ENCODE results near the gene ARSA.

ARSA gene

DNA sequence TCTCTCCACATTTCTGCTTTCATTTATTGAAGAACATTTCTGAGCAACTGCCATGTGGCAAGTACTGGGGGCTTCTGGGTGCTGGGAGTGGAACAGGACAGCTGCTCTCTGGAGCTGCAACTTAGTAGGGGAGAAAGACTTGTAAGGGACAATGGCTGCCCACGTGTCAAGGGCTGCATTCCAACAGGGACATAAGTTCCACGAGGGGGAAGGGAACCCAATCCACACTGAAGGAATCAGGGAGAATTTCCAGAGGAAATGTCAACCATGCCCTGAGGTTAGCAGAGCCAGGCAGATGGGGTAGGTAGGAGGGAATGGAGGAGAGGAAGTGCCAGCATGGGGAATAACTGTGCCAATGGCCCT is 25.6 kb downstream of the ARSA start:
- no peak for DNase-seq

DNA sequence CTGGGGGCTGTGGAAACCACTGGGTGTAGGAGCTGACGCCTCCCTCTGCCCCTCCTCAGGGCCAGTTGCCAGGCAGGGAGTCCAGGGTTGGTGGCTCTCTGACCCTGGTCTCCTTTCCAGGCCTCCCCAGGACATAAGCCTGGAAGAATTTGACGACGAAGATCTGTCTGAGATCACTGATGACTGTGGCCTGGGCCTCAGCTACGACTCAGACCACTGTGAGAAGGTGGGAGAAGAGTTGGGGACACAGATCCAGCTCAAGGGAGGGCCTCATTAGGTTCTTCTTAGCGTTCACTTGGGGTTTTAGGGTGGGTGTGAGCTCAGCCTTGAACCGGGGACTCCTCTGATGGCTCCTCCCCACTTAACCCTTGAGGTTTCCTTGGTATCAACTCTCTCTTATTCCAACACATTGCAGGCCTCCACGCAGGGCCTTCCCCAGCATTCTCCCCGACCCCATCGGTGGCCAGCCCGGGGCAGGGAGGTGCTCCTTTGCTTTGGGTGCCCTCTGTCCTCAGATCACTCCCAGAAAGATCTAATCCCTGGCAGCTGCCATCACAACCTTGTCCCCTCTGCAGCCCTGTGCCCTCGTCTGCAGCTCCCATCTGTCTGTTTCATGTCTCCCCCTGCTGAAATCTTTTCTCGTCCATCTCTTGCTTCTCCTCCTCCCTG is 26.1 kb downstream of the ARSA start:
- DNase-seq = no peak

DNA sequence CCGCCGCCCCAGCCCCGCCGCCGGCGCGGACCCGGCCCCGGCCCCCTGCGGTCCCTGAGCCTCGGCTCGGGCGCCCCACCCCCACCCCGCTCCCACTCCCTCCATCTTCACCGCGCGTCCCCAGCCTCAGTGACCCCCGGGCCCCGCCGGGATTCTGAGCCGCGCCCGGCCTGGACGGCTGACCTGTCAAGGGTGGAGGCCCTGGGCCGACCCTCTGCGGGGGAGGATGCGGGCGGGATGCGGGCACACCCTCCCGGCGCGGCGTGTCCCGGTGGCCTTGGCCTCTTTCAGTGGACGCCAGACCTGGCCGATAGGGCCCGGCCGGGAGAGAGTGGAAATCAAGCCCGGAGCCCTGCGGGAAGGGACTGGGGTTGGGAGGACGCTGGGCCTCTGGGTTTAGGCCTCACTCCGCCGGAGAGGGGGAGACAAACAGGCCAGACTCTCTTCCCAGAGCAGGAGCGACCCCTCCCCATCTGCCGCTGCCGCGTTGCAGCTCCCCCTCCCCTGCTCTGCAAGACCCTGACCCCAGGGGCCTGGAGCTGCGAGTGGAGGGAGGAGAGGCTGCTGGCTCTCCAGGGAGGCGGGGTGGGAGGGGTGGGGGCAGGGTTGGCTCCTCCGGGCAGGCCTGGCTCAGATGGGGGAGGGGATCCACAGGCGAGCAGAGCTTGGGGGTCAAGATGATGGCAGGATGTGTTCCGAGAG is 26.8 kb downstream of the ARSA start:
- DNase-seq = no peak

DNA sequence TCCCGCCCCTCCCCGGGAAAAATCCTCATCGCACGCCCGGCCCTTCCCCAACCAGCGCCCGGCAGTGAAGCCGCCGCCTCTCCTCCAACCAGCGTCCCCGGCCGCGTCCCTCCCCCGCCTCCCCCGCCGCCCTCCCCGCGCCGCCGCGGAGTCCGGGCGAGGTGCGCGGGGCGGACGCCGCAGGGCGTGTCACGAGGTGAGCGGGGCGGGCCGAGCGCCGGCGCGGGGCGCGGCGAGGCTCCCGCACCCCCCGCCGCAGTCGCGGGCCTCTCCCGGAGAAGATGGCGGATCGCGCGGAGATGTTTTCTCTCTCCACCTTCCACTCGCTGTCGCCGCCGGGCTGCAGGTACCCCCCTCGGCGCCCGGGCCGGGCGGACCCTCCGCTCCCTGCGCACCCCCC is 27.4 kb downstream of the ARSA start, which contains the start of gene MAPK8IP2:
MAPK8IP2 (plus strand) TSS at position 256 of the 400 bp plus-strand sequence; CDS start at position 282, 26 bp downstream.
- no peak for DNase-seq

DNA sequence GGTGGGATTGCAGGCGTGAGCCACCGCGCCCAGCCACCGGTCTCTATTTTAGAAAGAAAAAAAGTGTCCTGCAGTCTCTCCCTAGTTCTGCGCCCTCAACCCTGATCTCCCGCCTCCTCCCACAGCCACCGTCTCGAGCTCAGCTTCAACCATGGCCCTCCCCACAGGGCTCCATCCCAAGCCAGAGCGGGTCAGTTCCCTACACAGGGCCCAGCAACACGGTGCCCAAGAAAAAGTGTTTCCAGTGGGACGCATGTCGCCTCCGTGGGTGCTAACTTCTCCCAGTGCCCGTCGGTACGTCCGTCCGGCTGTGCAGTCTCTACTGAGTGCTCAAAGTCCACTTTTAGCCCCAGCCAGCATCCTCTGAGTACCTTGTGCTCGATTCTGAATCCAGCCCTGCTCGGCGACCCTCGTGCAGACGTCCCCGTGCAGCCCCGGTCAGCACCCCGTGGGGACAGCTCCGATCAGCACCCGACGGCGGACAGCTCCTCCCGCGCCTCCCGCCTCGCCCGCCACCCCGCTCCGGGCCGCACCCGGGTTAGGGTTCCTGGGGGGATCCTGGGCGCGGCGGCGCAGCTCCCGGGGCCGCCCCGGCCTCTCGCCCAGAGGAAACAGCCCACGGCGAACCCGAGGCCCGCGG is 28.0 kb downstream of the ARSA start:
- peak in 1 of 2 experiments; percentile 60 for DNase-seq

DNA sequence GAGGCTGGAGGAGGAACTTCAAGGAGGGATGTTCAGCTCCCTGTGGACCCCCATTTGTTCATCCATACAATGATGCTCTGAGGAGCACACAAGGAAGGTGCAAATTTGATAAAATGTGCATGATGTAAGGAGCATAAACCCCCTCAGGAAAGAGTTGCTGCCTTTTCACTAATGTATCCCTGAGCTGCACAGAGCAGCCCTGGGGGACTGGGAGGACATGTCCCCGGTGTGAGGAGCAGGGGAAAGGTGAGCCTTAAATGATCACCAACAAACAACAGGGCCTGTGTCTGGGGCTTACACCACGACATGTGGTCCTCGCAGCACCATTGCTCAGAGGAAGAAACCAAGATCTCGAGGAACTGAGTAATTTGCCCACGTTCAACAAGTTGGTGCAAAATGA is 30.9 kb downstream of the ARSA start:
- DNase-seq = no peak

DNA sequence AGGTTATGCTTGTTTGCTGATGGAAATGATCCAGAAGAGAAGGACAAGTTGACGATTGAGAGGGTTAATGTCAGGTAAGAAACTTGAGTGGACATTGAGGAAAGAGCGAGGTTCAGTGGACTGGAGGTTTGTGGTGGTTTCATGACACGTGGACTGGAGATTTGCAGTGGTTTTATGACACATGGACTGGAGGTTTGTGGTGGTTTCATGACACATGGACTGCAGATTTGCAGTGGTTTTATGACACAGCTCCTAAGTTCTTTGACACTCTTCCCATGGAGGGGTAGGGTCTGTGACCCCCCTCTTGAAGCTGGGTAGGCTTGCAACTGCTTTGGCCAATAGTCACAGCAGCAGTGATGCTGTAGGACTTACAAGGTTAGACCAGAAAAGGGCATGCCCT is 32.8 kb downstream of the ARSA start:
- no peak for DNase-seq

DNA sequence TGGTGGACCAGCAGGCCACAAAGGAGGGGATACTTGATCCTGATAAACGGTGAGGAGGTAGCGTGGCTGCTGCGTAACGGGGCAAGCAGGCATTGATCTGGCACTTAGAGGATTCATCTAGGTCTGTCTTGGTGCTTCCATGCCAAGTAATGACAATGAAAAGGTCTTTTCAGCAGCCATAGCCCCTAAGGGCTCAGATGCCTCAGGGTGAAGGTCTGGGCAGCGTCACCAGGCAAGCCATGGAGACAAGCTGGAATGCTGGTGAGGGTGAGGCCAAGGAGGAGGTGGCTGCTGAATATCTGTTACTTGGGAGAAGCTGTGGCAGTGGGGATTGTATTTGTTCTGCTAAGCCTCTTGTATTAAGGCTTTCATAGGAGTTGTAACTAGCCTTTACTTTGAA is 40.5 kb downstream of the ARSA start:
- no peak for DNase-seq

DNA sequence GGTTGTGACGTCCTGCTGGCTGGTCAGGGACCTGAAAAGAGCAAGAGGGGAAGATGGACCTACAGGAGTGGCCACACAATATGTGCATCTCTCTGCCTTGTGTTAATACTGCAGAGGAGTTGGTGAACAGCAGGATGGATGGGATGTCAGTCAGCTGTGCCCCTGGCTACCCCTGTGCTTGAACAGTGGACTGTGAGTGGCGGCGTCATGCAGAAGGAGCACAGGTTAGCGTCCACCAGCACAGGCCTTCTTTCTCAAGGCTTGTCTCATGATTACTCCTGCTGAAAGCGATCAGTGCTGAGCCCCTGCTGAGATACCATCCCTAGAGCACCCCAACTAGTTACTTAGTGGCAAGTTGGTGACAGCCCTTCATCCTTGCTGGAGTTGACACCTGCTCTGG is 41.5 kb downstream of the ARSA start:
- DNase-seq = no peak

DNA sequence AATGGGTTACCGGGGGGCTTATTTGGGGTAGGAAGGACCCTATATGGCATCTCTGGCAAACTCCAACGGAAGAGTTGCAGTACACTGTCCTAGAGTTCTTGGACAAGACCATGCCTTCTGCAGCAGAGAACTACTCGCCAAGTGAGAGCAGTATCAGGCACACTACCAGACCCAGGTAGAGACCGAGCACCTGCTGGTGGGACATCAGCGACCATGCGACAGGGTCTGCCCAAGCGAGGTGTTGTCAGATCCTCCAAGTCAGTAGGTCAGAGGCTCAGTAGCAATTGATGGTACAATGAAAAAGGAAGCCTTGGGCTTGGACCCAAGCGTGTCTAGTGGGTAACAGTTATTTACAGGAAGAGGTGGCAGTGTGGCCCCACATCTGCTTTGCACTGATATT is 42.2 kb downstream of the ARSA start:
- DNase-seq = no peak

DNA sequence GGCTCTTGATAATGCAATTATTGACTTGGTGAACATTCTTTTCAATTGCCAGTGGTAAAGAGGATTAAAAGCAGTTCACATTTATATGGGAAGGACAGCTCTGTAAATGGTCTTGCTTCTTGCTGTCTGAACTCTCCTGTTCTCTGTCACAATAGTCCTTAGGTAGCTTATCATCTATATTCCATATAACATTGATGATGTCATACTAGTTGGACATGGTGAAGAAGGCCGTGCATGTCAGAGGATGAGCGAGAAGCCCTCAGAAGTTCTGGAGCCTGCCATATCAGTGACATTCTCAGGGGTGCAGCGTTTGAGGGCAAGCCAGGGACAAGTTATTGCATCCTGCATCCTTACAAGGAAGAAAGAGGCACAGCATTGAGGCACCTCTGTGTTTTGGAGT is 42.7 kb downstream of the ARSA start:
- no peak for DNase-seq

DNA sequence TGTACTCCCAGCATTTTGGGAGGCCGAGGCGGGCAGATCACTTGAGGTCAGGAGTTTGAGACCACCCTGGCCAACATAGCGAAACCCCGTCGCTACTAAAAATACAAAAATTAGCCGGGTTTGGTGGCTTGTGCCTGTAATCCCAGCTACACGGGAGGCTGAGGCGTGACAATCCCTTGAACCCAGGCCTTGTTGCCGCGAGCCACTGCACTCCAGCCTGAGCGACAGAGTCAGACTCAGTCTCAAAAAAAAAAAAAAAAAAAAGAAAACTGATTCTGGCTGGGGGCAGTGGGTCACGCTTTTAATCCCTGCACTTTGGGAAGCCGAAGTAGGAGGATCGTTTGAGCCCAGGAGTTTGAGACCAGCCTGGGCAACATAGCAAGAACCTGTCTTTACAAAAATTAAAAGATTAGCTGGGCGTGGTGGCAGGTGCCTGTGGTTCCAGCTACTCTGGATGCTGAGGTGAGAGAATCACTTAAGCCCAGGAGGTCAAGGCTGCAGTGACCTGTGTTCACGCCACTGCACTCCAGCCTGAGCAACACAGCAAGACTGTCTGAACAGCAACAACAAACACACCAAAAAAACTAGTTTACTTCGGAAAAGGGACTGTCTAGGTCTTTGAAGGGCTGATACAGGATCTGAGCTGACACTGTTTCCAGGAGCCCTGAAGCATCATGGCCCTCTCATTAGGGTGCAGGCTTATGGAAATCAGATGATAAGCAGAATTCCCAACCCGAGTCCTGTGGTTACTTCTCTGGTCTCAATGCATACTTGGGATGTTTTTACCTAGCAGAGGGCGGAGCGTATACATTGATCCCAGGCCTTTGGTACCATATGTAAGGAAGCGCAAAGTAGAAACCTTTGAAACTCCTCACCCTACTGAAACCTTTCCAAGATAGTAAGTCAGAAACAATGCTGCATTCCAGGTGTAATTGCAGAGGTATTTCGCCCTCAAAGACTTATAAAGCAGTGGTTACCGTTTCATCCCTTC is 43.6 kb downstream of the ARSA start:
- no peak for DNase-seq

DNA sequence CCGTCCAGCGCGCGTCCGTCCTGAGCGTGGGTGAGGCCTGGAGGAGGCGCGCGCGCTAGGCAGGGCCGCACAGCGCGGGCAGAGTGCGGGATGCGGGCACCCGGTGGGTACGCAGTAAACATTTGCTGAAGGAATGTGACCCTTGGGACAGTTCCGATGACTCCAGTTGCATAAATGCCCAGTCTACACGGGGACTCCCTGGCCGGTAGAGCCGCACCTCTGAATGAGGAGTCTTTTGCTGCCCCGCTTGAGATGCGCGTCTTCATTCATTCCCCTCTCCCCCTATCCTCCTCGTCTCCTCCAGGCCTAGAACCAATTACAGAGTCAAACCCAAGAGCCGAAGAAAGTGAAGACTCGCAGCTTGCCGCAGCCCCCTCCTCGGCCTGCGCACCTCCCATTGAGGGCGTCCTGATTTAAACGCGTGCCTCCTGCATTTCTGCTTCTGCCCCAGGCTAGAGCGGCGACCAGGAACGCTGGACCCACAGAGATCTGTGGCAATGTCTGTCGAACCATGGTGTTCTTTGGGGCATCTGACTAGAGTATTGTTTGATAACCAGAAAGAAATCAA is 44.6 kb downstream of the ARSA start:
- DNase-seq = no peak

DNA sequence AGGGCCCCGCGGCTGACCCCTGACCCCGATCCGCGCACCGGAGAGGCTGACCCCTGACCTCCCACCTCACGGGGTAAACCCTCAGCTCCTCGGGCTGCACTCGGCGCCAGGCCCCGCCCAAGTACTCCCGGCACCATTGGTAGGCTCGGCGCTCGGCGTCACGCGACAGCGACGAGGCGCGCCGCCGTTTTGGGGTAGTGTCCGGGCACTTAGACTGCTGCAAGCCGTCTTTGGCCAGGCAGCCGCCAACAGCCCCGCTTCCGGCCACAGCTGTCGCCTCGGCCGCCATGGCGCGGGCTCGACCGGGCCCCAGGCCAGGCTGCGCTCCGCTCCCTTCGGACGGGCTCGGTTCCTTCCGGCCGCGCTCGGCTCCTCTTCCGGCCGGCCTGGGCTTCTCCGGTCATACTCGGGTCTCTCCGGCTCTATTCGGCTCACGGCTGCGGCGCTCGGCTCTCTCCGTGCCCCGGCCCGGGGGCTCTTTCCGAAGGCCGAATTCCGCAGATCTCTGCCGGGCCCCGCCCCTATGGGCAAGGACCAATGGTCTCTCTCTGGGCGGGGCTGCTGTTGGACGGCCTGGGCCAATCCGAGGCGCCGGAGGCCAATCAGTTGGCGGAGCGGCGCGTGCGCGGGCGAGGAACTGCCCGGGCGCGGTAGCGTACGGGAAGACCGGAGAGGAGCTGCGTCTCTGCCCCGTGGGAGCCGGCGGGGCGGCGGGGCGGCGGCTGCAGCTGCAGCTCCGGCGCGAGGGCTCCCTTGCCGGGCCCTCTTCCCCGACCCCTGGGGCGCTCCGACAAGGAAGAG is 45.3 kb downstream of the ARSA start, which contains the start of gene CHKB:
CHKB (minus strand) TSS at position 357 of the 801 bp plus-strand sequence; CDS start at position 289, 68 bp downstream.
- DNase-seq = peak; percentile 97

DNA sequence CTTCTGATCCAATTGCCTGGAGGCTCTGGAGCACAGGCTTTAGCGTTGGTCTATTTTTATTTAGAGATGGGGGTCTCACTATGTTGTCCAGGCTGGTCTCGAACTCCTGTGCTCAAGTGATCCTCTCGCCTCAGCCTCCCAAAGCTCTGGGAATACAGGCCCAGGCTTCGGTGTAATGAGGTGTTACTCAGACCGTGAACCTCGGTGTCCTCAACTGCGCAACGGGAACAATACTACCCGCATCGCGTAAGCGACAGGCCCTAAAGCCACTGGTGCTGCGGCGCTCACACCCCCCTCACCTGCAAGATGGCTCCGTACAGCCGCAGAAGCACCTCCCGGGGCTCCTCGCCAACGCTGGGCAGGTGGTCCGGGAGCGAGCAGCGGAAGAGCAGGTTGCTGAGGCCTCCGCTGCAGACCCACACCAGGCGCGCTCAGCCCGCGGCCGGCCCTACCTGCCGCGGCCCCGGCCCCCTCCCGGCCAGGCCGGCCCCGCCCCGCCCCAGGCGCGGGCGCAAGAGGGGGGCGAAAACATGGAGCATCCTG is 45.9 kb downstream of the ARSA start:
- peak in 1 of 2 experiments; percentile 6 for DNase-seq

DNA sequence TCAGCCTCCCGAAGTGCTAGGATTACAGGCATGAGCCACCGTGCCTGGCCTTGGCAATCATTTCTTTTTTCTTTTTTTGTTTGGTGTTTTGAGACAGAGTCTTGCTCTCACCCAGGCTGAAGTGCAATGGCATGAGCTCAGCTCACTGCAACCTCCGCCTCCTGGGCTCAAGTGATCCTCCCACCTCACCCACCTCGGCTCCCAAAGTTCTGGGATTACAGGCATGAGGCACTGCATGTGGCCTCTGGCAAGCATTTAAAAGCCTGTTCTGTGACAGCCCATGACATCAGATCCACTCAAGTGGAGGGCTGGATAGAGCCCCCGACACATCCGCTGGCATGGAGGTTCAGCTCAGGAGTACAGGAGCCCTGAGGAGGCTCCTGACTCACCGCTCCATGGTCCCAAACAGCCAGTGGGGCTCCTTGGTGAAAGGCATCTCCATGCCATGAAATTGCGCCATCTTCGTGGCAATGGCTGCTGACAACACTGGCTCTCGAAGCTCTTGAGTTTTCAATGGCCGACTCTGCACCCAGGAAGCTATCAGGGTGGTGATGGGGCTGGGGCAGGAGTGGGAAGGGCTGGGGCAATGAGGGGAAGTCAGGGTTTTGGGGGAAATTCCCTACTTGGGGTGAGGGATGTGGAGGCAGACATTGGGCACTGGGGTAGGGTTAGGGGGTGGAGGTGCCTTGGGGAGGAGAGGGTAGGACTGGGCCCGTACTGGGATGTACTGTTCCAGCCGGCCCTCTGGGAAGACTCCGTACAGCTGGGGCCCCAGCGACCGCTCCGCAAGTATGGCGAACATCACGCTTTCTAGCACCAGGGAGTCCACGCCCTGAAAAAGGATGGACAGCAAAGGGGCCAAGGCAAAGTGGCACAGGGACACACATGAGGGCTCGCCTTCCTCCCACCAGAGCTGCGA is 46.7 kb downstream of the ARSA start:
- no peak for DNase-seq

DNA sequence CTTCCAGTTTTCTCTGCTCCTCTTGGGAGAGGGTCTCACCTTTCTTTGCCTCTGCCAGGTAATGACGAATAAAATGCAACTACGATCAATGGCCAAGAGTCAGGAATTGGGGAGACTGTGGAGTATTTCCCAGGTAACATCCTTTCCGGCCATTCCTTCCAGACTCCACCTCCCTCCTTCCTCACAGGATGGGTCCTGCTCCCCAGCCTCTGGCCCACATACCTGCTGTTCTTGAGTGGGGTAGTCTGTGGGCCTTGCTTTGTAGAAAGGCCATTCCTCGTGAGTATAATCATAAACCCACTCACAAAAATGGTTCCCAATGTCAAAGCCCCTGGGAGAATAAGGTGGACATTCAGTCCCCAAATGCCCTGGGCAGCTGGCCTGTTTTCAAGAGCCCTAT is 48.2 kb downstream of the ARSA start:
- no peak for DNase-seq

DNA sequence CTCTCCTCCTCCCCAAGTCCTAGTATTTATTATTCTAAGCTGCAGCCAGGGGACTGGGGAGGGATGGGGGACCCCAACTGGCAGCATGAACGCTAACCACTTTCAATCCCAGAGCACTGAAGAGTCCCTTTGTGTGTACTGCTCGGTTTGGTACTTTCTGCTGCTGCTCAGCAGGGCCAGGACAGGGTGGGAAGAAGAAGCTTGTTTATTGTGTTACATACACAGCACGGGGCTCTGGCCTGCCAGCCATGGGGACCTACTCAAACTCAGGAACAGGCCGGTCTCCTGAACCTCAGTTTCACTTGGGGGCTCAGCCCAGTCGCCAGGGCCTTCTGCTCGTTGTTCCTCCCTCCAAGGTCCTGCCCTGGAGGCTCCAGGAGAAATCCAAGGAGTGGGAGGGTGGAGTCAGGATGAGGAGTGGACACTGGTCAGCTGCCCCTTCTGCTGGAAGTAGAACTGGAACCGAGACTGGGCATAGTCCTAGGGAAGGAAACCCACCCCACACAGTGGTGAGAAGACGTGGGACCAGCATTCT is 49.1 kb downstream of the ARSA start:
- no peak for DNase-seq

DNA sequence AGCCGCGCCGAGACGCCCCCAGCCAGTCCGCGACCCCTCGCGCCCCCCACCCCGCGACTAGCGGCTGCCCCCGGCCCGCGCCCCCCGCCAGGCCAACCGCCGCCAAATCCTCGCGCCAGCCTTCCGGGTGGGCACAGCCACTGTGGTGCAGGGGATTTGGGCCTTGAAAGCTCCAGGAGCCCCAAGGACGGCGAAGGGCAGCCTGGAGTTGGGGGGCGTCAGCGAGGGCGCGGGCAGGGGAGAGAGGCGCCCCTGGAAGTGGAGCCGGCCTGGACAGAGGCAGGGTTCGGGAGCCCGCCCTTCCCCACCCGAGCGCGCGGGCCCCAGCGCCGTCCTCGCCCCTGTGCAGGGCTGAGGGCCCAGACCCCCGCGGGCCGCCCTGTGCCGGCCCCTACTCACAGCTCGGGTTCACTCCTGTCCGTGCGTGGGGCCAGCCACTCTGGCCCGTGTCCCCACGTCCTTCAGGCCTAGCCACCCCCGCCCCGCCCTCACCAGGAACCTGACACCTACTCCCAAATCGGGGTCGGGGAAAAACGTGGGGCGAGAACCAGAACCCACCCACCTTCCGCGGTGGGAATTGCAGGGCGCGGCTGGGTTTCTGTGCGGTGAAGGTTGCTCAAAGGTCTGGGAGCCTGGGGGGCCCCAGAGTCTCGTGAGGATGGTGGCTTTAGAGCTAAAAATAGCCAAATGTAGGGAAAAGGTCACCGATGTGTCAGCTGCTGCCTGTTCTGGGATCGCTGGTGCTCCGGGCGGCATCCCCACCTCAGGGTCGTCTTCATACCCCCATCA is 49.8 kb downstream of the ARSA start, which contains the start of gene CPT1B:
CPT1B (minus strand) TSS at position 441 of the 789 bp plus-strand sequence. CDS start 512 bp downstream, outside the sequence.
- no peak for DNase-seq

Data from stimulated activated CD4-positive, alpha-beta T cell treated with anti-CD3 and anti-CD28 coated beads, Interleukin-4, amount 100 ng/mL, for 4 hours (primary cell).